DMS 273 treated with DMSO at 0.1 percent for 48 hours (cell line): ENCODE measurements around the gene MED26.
A peak's percentile ranks its signal among the peaks of the same experiment; 100 is the strongest.

Experiments
- DNase-seq: peaks from one replicate; lab custom pipeline; 2025; lab: John Stamatoyannopoulos, UW

Gene MED26

GRCh38 chr19:16588824-16589577, 39.0 kb downstream of the MED26 start:
- DNase-seq: no peak

GRCh38 chr19:16587833-16588823, 39.9 kb downstream of the MED26 start:
- DNase-seq: no peak

GRCh38 chr19:16586991-16587832, 40.8 kb downstream of the MED26 start:
- no peak for DNase-seq

GRCh38 chr19:16586477-16586871, 41.5 kb downstream of the MED26 start:
- DNase-seq: no peak

- DNase-seq: no peak
Observed at GRCh38 chr19:16585808-16586476, 42.1 kb downstream of the MED26 start.

- no peak for DNase-seq
Observed at GRCh38 chr19:16585094-16585801, 42.8 kb downstream of the MED26 start.

- peak; percentile 29 for DNase-seq
Observed at GRCh38 chr19:16584248-16585093, 43.5 kb downstream of the MED26 start.

- DNase-seq: no peak
Observed at GRCh38 chr19:16582486-16583261, 45.3 kb downstream of the MED26 start.

GRCh38 chr19:16581971-16582343, 46.0 kb downstream of the MED26 start:
- no peak for DNase-seq

GRCh38 chr19:16581145-16581970, 46.6 kb downstream of the MED26 start:
- no peak for DNase-seq

- no peak for DNase-seq
Observed at GRCh38 chr19:16579381-16579780, 48.6 kb downstream of the MED26 start.

- no peak for DNase-seq
Observed at GRCh38 chr19:16577531-16577985, 50.4 kb downstream of the MED26 start.

- DNase-seq: no peak
Observed at GRCh38 chr19:16576690-16577530, 51.1 kb downstream of the MED26 start.

GRCh38 chr19:16575861-16576689, 51.9 kb downstream of the MED26 start:
- no peak for DNase-seq

GRCh38 chr19:16575282-16575681, 52.7 kb downstream of the MED26 start:
- no peak for DNase-seq

- no peak for DNase-seq
Observed at GRCh38 chr19:16573925-16574324, 54.1 kb downstream of the MED26 start.
